Smooth muscle cell of the umbilical artery (primary cell): ENCODE data around the gene NOP14. TPM values are rescaled to one million over a fixed set of nuclear protein-coding genes. Genes with fewer than 3 reads are reported as not detected.

Experiments used
- total RNA-seq: library from RNA; depleted of rRNA; stranded (reverse); fragments of >200 nt; gene quantifications from 2 replicates; pipeline ENCODE4 v1.2.3, GENCODE V29; 2014

The NOP14 gene
- 22.0 and 34.8 TPM in 2 replicates for total RNA-seq

DNA sequence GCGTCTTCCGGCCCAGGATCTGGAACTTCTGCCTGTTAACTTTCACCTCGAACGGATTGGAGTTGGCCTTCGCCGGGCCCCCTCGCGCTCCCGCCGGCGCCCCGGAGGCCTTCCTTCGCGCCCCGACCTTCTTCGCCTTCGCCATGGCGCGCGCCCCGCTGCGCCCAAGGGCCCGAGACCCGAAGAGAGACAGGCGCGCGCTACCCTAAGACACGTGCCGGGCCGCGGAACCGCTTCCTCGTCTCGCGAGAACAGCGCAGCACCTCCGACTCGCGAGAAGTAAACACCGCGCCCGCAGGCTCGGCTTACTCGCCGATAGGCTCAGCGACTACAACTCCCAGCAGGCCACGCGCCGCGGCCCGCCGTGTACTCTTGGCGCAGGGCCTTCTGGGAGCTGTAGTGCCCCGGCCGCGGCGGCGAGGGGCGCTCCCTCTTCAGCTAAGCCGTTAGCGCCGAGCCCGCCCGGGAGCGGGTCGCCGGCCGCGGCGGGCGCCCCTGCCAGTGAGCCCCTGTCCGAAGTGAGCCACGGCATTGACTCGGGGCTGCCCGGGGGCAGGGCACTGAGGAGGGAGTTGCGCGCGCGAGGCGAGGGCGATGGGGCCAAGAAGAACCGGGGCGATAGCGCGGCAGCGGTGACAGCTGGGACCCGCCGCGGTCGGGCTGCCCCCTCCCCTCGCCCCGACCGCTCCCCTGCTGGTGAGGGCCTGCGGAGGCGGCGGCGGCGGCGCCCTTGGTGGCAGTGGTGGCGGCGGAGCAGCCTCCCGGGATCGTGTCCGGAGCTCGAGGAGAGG, at the start of gene NOP14, which contains the start of gene GRK4:
NOP14 (minus strand) TSS at position 232 of the 791 bp plus-strand sequence; CDS start at position 145, 87 bp downstream.
GRK4 (plus strand) TSS at position 397 of the 791 bp plus-strand sequence. CDS start 500 bp downstream, outside the sequence.

Other genes with a start within 250 kb of the NOP14 start
- gene TNIP2, start 207.1 kb downstream of the NOP14 start, total RNA-seq, result 38.0 and 45.7 TPM in 2 replicates
- 12.2 and 19.1 TPM in 2 replicates for gene SH3BP2, start 170.3 kb downstream of the NOP14 start, total RNA-seq
- 110 and 195 TPM in 2 replicates for gene ADD1, start 119.6 kb downstream of the NOP14 start, total RNA-seq
- gene GRK4, start 165 bp upstream of the NOP14 start, total RNA-seq, result 3.8 and 6.5 TPM in 2 replicates
- not detected in 2 replicates for gene HTT-AS, start 111.1 kb upstream of the NOP14 start, total RNA-seq
- gene HTT, start 111.3 kb upstream of the NOP14 start, total RNA-seq, result 49.9 and 63.8 TPM in 2 replicates